SU-DHL-6 (cell line): ENCODE results near the gene HYDIN.

Experiments used
- CTCF ChIP-seq: fragments of 200-600 bp; sonication (generic); IDR thresholded peaks from one replicate; pipeline ENCODE4 v1.5.1; 2017; ENCODE audit warnings: antibody characterized with exemption, mild to moderate bottlenecking, low read length, moderate library complexity; ENCODE audit not compliant: insufficient read depth, poor library complexity, severe bottlenecking
- EZH2phosphoT487 ChIP-seq: fragments of 200-600 bp; sonication (generic), shearing (Covaris generic); conservative IDR thresholded peaks from 2 replicates; pipeline ENCODE4 v1.6.1; 2018; ENCODE audit warnings: mild to moderate bottlenecking, antibody characterized with exemption, low read length, moderate library complexity, mixed read lengths

GRCh38 chr16:70769761-70770160 lies 460.8 kb downstream of the HYDIN start:
- TF ChIP-seq CTCF (no peak), EZH2phosphoT487 (no peak)
